Measurements from ENCODE around the gene STAU1. TPM values are rescaled to one million over a fixed set of nuclear protein-coding genes. Genes with fewer than 3 reads are reported as not detected.
A peak's percentile ranks its signal among the peaks of the same experiment; 100 is the strongest.

STAU1 gene
- total and polyA plus RNA-seq, 2 of the 13 experiments (the other 11 are each of a cell fraction or from before 2014, with no cell fraction given) = 119 to 133 TPM

DNA sequence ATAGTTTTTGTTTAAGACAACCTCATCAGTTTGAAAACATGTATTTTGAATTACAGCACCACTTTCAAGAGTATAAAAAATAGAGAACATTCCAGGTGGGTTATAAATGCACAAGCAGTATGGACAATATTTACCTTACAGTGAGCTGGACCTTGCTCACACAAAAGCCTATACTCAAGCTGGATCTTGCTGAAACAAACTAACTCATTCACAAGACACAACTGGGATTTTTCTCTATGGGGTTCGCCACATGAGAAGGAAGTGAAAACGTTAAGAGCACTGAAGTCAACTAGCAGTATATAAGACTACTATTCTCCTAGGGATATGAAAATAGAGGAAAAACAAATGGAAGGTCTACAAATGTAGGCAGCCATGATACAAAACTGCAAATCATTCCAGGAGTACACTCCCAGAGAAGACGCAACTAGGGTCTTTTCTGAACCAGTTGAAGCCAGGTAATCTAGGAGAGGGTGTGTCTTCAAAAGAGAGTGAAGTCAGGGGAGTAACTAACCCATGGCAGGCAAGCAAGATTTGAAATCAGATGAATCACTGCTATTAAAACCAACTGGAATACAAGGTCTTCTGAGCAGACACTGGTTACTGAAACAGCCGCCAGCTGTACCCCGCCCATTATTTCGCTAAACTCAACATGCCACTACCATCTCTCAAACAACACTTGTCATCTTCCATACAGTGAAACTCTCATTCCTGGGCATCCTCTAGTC lies 26.5 kb downstream of the STAU1 start (continued):
- TF ChIP-seq HINFP (CRISPR knock-in tag; IDR thresholded peaks at IDR 0.05; ENCODE audit: low read depth) (no peak), CREB1 (IDR thresholded peaks at IDR 0.05) (no peak), CREB1 (CRISPR knock-in tag; IDR thresholded peaks at IDR 0.05) (peak; percentile 31; the same call in 1 of the 2 replicates), SIX1 (CRISPR knock-in tag; IDR thresholded peaks at IDR 0.05; ENCODE audit: borderline replicate concordance) (peak; percentile 10; the same call in 1 of the 2 replicates)
- TF ChIP-seq, protein P1, sequence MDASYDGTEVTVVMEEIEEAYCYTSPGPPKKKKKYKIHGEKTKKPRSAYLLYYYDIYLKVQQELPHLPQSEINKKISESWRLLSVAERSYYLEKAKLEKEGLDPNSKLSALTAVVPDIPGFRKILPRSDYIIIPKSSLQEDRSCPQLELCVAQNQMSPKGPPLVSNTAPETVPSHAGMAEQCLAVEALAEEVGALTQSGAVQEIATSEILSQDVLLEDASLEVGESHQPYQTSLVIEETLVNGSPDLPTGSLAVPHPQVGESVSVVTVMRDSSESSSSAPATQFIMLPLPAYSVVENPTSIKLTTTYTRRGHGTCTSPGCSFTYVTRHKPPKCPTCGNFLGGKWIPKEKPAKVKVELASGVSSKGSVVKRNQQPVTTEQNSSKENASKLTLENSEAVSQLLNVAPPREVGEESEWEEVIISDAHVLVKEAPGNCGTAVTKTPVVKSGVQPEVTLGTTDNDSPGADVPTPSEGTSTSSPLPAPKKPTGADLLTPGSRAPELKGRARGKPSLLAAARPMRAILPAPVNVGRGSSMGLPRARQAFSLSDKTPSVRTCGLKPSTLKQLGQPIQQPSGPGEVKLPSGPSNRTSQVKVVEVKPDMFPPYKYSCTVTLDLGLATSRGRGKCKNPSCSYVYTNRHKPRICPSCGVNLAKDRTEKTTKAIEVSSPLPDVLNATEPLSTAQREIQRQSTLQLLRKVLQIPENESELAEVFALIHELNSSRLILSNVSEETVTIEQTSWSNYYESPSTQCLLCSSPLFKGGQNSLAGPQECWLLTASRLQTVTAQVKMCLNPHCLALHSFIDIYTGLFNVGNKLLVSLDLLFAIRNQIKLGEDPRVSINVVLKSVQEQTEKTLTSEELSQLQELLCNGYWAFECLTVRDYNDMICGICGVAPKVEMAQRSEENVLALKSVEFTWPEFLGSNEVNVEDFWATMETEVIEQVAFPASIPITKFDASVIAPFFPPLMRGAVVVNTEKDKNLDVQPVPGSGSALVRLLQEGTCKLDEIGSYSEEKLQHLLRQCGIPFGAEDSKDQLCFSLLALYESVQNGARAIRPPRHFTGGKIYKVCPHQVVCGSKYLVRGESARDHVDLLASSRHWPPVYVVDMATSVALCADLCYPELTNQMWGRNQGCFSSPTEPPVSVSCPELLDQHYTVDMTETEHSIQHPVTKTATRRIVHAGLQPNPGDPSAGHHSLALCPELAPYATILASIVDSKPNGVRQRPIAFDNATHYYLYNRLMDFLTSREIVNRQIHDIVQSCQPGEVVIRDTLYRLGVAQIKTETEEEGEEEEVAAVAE (CRISPR knock-in tag; IDR thresholded peaks at IDR 0.05; ENCODE audit: borderline replicate concordance) = 0 out of 2 replicates have a peak, but pooled peaks have one; percentile 45
